HG02610 (cell line): ENCODE results near the gene HSD17B14.

Experiments used
- ATAC-seq: cut with Tn5 transposase; IDR thresholded peaks from one replicate; pipeline ENCODE4 v1.9.1; 2021; ENCODE audit warnings: mild to moderate bottlenecking, moderate library complexity; ENCODE audit not compliant: unreplicated experiment

The HSD17B14 gene

GRCh38 chr19:48830965-48831364 is 5.3 kb downstream of the HSD17B14 start:
- no peak for ATAC-seq

DNA sequence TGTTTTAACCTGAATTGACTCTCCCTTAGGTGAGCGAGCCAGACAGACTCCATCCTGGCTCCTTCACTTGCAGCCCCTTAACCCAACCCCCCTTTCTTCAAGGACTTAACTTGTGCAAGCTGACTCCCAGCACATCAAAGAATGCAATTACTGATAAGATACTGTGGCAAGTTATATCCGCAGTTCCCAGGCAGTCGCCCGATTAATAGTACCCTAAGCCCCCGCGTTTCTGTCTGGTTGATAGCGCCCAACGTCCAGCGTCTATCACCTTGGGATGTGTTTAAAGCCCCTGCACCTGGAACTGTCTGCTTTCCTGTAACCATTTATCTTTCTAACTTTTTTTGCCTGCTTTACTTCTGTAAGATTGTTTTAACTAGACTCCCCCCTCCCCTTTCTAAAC is 6.2 kb downstream of the HSD17B14 start:
- ATAC-seq, result no peak

DNA sequence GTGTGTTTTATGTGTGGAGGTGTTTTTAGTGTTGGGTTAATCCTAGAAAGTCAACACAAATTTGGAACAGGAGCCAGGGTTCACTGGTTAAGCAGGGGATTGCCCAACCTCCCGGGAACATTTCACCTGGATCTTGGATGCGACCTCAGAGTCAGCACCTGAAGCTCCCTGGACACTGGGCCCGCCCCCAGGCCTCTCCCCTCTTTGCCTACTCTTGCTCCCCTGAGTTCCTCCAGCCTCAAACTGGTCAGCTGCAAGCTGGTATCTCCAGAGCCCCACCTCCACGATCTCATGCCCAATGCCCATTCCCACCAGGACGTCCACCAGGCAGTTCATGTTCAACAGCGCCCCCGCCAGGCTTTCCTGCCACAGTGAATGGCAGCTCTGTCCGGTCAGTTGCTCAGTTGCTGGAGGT is 9.7 kb downstream of the HSD17B14 start:
- no peak for ATAC-seq

DNA sequence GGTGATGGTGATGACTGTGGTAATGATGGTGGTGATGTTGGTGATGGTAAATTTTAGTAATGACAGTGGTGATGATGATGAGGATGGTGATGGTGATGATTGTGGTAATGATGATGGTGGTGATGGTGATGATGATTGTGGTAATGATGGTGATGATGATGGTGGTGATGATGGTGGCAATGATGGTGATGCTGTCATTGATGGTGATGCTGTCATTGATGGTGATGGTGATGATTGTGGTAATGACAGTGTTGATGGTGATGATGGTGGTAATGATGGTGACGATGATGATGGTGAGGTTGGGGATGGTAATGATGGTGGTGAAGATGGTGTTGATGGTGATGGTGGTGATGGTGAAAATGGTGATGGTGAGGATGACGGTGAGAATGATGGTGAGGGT is 13.8 kb downstream of the HSD17B14 start:
- no peak for ATAC-seq

DNA sequence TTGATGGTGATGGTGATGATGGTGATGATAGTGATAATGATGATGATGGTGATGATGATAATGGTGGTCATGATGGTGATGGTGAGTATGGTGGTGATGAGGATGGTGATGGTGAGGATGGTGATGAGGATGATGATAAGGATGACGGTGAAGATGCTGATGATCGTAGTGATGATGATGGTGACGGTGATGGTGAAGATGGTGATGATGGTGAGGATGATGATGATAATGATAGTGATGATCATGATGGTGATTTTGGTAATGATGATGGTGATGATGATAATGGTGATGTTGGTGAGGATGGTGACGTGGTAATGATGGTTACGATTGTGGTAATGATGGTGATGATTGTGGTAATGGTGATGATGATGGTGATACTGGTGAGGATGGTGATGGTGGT is 14.7 kb downstream of the HSD17B14 start:
- ATAC-seq, result no peak

DNA sequence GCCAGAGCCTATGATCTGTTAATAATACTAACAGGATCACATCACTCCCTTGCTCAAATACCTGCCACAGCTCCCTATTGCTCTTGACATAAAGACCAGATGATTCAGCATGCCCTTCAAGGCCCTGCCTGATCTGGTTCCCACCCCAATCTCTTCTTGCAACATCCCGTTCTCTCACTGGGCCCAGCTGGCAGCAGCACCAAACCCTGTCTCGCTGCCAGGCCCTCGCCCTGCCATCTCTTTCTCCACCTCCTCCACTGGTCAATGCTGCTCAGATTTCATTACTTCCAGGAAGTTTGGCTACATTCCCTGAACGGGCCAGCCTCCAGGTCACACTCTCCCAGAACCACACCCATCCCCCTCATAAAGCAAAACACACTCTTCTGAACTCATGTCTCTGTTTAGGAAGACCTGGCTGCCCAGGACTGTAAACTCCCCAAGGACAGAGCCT is 16.9 kb downstream of the HSD17B14 start:
- no peak for ATAC-seq

- no peak for ATAC-seq
These were observed 18.0 kb downstream of the HSD17B14 start for GRCh38 chr19:48818234-48818820.

- ATAC-seq, result no peak
These were observed 18.6 kb downstream of the HSD17B14 start for GRCh38 chr19:48817585-48818124.

GRCh38 chr19:48815870-48816501 is 20.3 kb downstream of the HSD17B14 start:
- no peak for ATAC-seq

DNA sequence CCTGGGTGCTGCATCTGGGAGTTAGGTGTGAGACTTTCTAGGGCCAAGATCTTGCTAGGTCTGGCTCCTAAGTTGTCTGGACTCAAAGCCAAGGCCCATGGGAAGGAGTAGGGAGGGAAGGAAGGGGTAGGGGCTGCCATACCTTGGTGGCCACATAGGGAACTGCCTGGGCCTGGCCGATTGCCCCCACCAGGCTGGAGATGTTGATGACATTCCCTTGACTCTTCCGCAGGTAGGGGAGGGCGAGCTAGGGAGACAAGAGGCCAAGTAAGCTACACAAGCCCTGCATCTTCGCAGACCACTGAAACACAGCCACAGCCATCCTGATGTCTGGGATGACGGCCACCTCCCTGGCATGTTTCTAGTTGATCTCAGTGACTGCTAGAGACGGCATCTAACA is 21.4 kb downstream of the HSD17B14 start:
- no peak for ATAC-seq

DNA sequence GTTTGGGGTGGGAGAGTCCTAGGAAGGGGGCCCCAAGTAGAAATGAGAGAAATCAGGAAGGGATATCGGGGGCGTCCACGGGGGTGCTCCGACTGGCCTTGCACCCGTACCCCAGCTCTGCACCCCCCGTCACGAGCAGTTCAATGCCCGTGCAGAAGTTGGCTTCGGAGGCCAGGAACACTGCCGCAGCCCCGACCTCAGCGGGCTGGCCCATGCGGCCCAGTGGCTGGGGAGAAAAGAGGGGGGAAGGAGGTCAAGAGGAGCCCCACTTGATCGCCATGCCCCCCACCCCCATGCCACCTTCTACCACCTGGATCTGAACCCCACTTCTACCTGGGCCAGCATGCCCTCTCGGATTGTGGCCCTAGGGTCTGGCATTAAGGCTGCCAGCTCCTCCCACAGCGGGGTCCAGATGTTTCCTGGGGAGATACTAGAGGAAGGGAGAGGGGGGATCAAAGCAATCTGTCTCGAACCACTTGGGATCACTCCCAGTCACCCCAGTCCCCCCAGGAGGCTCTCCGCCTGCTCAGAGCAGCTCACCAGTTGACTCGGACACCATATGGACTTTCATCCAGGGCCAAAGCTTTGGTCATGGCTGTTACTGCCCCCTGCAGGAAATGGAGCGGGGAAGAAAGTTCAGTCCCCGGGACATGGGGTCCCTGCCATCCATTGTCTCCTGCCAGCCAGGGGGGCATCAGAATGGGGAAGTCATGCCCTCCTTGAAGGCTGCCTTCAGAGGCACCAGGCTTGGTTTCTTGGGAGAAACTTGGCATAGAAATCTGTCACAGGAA is 23.0 kb downstream of the HSD17B14 start:
- no peak for ATAC-seq

DNA sequence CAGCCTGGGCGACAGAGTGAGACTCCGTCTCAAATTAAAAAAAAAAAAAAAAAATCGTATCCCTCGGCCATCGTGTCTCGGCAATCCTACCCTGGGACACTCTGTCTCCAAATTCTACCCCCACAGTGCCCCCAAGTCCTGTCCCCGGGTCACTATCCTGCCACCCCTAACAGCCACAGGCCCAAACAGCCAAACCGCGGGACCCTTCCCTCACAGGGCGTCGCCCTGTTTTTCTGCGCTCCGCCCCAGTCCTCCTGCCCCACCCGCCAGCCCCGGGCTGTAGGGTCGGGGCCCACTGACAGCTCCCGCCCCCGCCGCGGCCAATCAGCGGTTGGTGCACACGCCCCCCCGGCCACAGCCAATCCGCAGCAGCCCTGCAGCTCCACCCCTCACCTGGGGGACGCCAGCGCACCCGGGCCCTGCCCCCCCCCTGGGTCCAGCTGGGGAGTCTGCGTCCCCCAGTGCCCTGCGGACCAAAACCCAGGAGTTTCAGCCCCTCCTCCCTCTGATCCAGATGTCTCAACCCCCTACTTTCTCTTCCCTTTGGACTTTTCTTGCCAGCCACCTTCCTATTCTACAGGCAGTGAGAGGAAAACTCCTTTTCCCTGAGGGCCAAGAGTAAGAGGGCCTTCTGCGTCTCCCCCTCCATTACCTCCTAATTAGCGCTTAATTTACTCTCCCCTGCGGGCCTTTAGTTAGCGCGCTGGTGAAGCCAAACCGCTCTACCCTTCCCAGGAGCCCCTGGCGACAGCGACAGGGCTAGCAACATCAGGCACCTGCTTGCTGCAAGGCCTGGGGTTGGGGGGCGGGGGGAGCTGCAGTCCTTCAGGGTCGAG is 24.0 kb downstream of the HSD17B14 start:
- ATAC-seq, result peak; percentile 53

DNA sequence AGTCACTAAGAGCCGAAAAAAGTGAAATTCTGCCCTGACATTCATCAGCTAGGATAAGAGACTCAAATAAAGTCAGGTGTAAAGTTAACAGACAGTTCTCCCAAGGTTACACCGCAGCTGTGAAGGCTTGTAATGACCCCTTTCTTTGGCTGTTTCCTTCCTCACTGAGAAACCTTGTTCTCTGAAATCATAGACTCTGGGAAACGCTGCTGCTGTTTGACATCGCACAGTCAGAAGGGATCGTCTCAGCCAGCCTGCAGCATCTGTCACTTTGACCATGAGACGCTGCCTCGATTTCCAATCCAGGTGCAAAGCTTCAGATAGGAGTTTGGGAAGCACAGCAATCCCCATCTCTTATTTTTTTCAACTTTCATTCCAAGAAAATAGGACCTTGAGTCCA is 26.1 kb downstream of the HSD17B14 start:
- no peak for ATAC-seq

GRCh38 chr19:48807590-48808308 is 28.5 kb downstream of the HSD17B14 start:
- no peak for ATAC-seq

DNA sequence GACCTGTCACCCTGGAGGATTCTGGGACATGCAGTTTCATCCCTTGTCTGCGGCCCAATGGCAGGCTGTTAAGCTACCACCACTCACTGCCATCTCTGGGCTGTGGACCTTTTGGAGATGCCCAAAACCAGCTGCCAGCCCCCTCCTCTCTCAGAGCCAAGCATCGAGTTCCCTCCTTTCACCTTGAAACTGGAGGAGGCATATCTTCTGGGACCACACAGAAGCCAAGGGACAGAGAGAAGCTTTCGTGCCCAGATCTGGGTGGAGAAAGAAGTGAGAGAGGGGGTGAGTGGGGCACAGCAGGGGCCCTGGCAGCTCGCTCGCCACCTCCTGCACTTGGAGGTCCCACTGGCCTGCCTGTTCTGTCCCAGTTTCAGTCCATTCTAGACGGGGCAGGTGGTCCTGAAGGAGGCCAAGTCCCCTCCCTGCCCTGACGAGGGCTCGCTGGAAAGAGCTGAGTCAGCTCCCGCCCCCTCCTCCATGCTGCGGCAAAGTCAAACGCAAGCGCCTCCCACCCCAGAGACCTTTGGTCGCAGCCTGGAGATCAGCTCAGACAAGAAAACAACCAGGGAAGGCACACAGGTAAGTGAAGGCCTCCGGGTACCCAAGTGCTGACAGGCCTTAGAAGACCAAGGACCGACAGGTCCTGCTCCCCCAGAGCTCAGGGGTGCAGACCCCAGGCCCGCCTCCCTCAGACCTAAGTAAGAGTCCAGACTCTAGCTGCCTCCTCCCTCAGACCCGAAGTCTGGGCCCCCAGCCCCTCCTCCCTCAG is 29.3 kb downstream of the HSD17B14 start:
- no peak for ATAC-seq

GRCh38 chr19:48806518-48806817 is 29.8 kb downstream of the HSD17B14 start:
- ATAC-seq, result no peak

- no peak for ATAC-seq
These were observed 30.8 kb downstream of the HSD17B14 start for GRCh38 chr19:48805452-48805851.

DNA sequence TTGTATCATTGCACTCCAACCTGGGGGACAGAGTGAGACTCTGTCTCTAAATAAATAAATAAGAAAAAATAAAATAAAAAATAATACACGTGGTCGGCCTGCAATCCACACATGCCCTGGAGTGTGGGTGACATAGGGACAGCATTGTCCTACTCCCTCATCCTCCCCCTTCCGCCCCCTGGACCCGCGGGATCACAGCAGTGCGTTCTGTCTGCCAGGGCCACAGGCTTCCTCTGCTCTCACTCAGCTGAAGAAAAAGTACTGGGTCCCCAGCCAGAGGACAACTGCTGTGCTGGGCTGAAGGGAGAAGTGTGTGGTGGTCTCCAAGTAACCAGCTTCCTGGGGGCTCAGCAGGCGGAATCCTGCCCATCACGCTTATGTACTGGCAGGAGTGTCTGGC is 31.8 kb downstream of the HSD17B14 start:
- ATAC-seq, result no peak

GRCh38 chr19:48802623-48803022 is 33.7 kb downstream of the HSD17B14 start:
- ATAC-seq, result no peak
